CD4-positive, alpha-beta T cell treated with Interleukin-6 for 4 hours (primary cell): ENCODE measurements around the gene GBE1.
"Not testable (repeated sequence)": the region's sequence is repeated elsewhere in the genome, so short reads cannot be mapped to it uniquely, and the experiment has no call there.

ENCODE experiments used
- DNase-seq: peaks from one replicate; pipeline ENCODE4 v3.0.0-alpha.2; 2020; ENCODE audit warnings: mixed read lengths

Gene GBE1

GRCh38 chr3:81752604-81753003 is 8.8 kb downstream of the GBE1 start:
- no peak for DNase-seq

GRCh38 chr3:81749265-81749664 is 12.2 kb downstream of the GBE1 start:
- no peak for DNase-seq

GRCh38 chr3:81747280-81747679 is 14.2 kb downstream of the GBE1 start:
- DNase-seq: not testable (repeated sequence)

- DNase-seq: no peak
Measured at GRCh38 chr3:81744366-81744765, 17.1 kb downstream of the GBE1 start.

GRCh38 chr3:81743096-81744025 is 18.1 kb downstream of the GBE1 start:
- no peak for DNase-seq

GRCh38 chr3:81742581-81742980 is 18.9 kb downstream of the GBE1 start:
- DNase-seq: no peak

GRCh38 chr3:81741216-81741615 is 20.2 kb downstream of the GBE1 start:
- no peak for DNase-seq

GRCh38 chr3:81740731-81741130 is 20.7 kb downstream of the GBE1 start:
- no peak for DNase-seq

- DNase-seq: no peak
Measured at GRCh38 chr3:81735334-81735733, 26.1 kb downstream of the GBE1 start.

- DNase-seq: no peak
Measured at GRCh38 chr3:81734742-81735141, 26.7 kb downstream of the GBE1 start.

- DNase-seq: no peak
Measured at GRCh38 chr3:81732642-81733041, 28.8 kb downstream of the GBE1 start.

GRCh38 chr3:81728766-81729544 is 32.5 kb downstream of the GBE1 start:
- no peak for DNase-seq

- no peak for DNase-seq
Measured at GRCh38 chr3:81726735-81727134, 34.7 kb downstream of the GBE1 start.

GRCh38 chr3:81726132-81726531 is 35.3 kb downstream of the GBE1 start:
- DNase-seq: no peak

- no peak for DNase-seq
Measured at GRCh38 chr3:81723732-81724313, 37.6 kb downstream of the GBE1 start.

GRCh38 chr3:81718311-81718710 is 43.1 kb downstream of the GBE1 start:
- DNase-seq: no peak

GRCh38 chr3:81716870-81717509 is 44.5 kb downstream of the GBE1 start:
- no peak for DNase-seq

- no peak for DNase-seq
Measured at GRCh38 chr3:81713031-81713430, 48.4 kb downstream of the GBE1 start.

- DNase-seq: no peak
Measured at GRCh38 chr3:81709606-81710005, 51.8 kb downstream of the GBE1 start.

GRCh38 chr3:81707996-81708395 is 53.4 kb downstream of the GBE1 start:
- no peak for DNase-seq

- no peak for DNase-seq
Measured at GRCh38 chr3:81702126-81702525, 59.3 kb downstream of the GBE1 start.

GRCh38 chr3:81699536-81700320 is 61.7 kb downstream of the GBE1 start:
- no peak for DNase-seq
